Endothelial cell of umbilical vein (primary cell): Measurements from ENCODE around the gene MOBP. TPM values are rescaled to one million over a fixed set of nuclear protein-coding genes. Genes with fewer than 3 reads are reported as not detected.
A peak's percentile ranks its signal among the peaks of the same experiment; 100 is the strongest.

Experiments used
- BruUV-seq: library from RNA; stranded (reverse); fragments of 400-500 nt; replicated peaks from 2 replicates; lab custom pipeline; 2021; lab: Mats Ljungman, UMichigan
- CTCF ChIA-PET: fragments of 300-600, 350-600 bp; sonication (Branson Sonifier 250); formaldehyde crosslinking; loops from one replicate; lab custom pipeline; 2021; ENCODE audit warnings: antibody characterized with exemption, inconsistent platforms; lab: Charles Lee
- POLR2A ChIA-PET: fragments of 300-600, 350-600 bp; sonication (Branson Sonifier 250); formaldehyde crosslinking; loops from one replicate; lab custom pipeline; 2021; ENCODE audit warnings: antibody characterized with exemption, inconsistent platforms; lab: Charles Lee
- DNase-seq: peaks from one replicate; pipeline ENCODE4 v3.0.0-alpha.2; 2011; ENCODE audit warnings: low read depth, low spot score
- FAIRE-seq: peaks from 2 replicates; lab custom pipeline; 2011; peaks lifted over from hg19 to GRCh38; lab: Jason Lieb, UNC
- H2AFZ ChIP-seq: 2 replicates; pipeline ENCODE4 v1.6.0; 2012; ENCODE audit warnings: low read depth, low read length, control low read depth, inconsistent platforms
- H3K27ac ChIP-seq: 2 replicates; pipeline ENCODE4 v1.5.1; 2011; ENCODE audit warnings: low read depth, mild to moderate bottlenecking, control low read depth, low read length, moderate library complexity; ENCODE audit not compliant: insufficient read depth
- H3K27me3 ChIP-seq, 2 experiments: 2 replicates each; pipeline versions ENCODE4 v1.6.0 to v1.6.1; 2011; ENCODE audit warnings: low read length in 2 of 2, mixed read lengths in 1 of 2; ENCODE audit not compliant: control insufficient read depth in 2 of 2, insufficient read depth in 2 of 2
- H3K36me3 ChIP-seq, 2 experiments: 2 replicates in 1 of 2; 3 replicates in 1 of 2; pipeline ENCODE4 v1.5.1; 2011; ENCODE audit warnings: low read length in 2 of 2, mild to moderate bottlenecking in 1 of 2, moderate library complexity in 1 of 2; ENCODE audit not compliant: control insufficient read depth in 2 of 2, insufficient read depth in 2 of 2; ENCODE audit errors: extremely low read depth in 1 of 2
- H3K4me1 ChIP-seq: 3 replicates; pipeline ENCODE4 v1.5.1; 2011; ENCODE audit warnings: mild to moderate bottlenecking, low read length; ENCODE audit not compliant: control insufficient read depth, insufficient read depth; ENCODE audit errors: extremely low read depth
- H3K4me2 ChIP-seq: 2 replicates; pipeline ENCODE4 v1.6.1; 2011; ENCODE audit warnings: low read length, control low read depth, mixed read lengths; ENCODE audit not compliant: insufficient read depth
- H3K4me3 ChIP-seq, 3 experiments: fragments of 200-600 bp in 1 of 3; sonication (generic), shearing (Covaris generic) in 1 of 3; replicated peaks in 1 of 3; 2 replicates each; pipeline ENCODE4 v1.5.1; 2011 to 2016; ENCODE audit warnings: control low read depth in 3 of 3, low read length in 3 of 3, mild to moderate bottlenecking in 2 of 3, inconsistent platforms in 1 of 3, low read depth in 1 of 3, moderate library complexity in 1 of 3; ENCODE audit not compliant: insufficient read depth in 1 of 3
- H3K79me2 ChIP-seq: 2 replicates; pipeline ENCODE4 v1.6.0; 2012; ENCODE audit warnings: low read length, inconsistent platforms; ENCODE audit not compliant: control insufficient read depth, insufficient read depth
- H3K9ac ChIP-seq: replicated peaks from 2 replicates; pipeline ENCODE3; 2011; ENCODE audit warnings: low read length, control low read depth; ENCODE audit not compliant: insufficient read depth; ENCODE audit errors: extremely low read depth
- H3K9me1 ChIP-seq: replicated peaks from 3 replicates; pipeline ENCODE4 v1.6.0; 2011; ENCODE audit warnings: mild to moderate bottlenecking, low read length; ENCODE audit not compliant: control insufficient read depth, insufficient read depth; ENCODE audit errors: extremely low read depth
- H3K9me3 ChIP-seq: replicated peaks from 2 replicates; pipeline ENCODE4 v1.5.1; 2012; ENCODE audit warnings: low read length, inconsistent platforms; ENCODE audit not compliant: control insufficient read depth, insufficient read depth
- H4K20me1 ChIP-seq: replicated peaks from 2 replicates; pipeline ENCODE3; 2011; ENCODE audit warnings: mild to moderate bottlenecking, low read length; ENCODE audit not compliant: control insufficient read depth, insufficient read depth; ENCODE audit errors: extremely low read depth
- CTCF ChIP-seq, 2 donors: IDR thresholded peaks; 1 replicate in 1 of 2; 2 replicates in 1 of 2; pipeline ENCODE4 v1.5.1; 2011; ENCODE audit warnings: low read length in 2 of 2, mild to moderate bottlenecking in 2 of 2, moderate library complexity in 2 of 2, control low read depth in 1 of 2, inconsistent platforms in 1 of 2, low read depth in 1 of 2; ENCODE audit not compliant: insufficient read depth in 1 of 2; ENCODE audit errors: extremely low read depth in 1 of 2
- EZH2 ChIP-seq: IDR thresholded peaks from 2 replicates; pipeline ENCODE4 v1.6.1; 2012; ENCODE audit warnings: borderline replicate concordance, low read depth, mild to moderate bottlenecking, moderate library complexity, low read length, inconsistent platforms; ENCODE audit not compliant: severe bottlenecking
- FOS ChIP-seq: IDR thresholded peaks from 2 replicates; pipeline ENCODE4 v1.6.1; 2011; ENCODE audit warnings: mild to moderate bottlenecking, low read length, moderate library complexity, borderline replicate concordance; ENCODE audit not compliant: insufficient read depth
- GATA2 ChIP-seq: IDR thresholded peaks from 2 replicates; pipeline ENCODE4 v1.7.0; 2011; ENCODE audit warnings: low read depth, mild to moderate bottlenecking, moderate library complexity, mixed read lengths, low read length; ENCODE audit not compliant: insufficient read length, insufficient read depth
- JUN ChIP-seq: IDR thresholded peaks from 2 replicates; pipeline ENCODE4 v1.6.1; 2011; ENCODE audit warnings: borderline replicate concordance, low read depth; ENCODE audit not compliant: insufficient read length, insufficient read depth
- MAX ChIP-seq: IDR thresholded peaks from 2 replicates; pipeline ENCODE4 v1.6.1; 2011; ENCODE audit not compliant: insufficient read depth, insufficient read length
- MYC ChIP-seq: IDR thresholded peaks from one replicate; pipeline ENCODE4 v1.6.1; 2011; ENCODE audit warnings: mild to moderate bottlenecking, low read depth, low read length
- POLR2A ChIP-seq: IDR thresholded peaks from 2 replicates; pipeline ENCODE4 v1.6.1; 2012; ENCODE audit warnings: low read depth, mild to moderate bottlenecking, control low read depth, low read length
- POLR2AphosphoS5 ChIP-seq: IDR thresholded peaks from 2 replicates; pipeline ENCODE4 v1.6.1; 2012; ENCODE audit warnings: low read depth, mild to moderate bottlenecking, control low read depth, low read length, moderate library complexity; ENCODE audit not compliant: insufficient read depth
- dilution Hi-C: fragments of 300-500 bp; cut with MboI; formaldehyde crosslinking; loops from one replicate; pipeline ENCODE4 v1.15.0; 2019; ENCODE audit warnings: low sequenced_read_pairs; ENCODE audit not compliant: extremely low pct_ligation_motif_present
- intact Hi-C: fragments of 100-400 bp; cut with micrococcal nuclease; formaldehyde crosslinking; loops from one replicate; pipeline ENCODE4 v1.10.0; 2022
- polyA plus RNA-seq, 4 experiments: library from polyadenylated mRNA; depleted of rRNA in 3 of 4; stranded (reverse) in 3 of 4; unstranded in 1 of 4; fragments of >200 nt; gene quantifications; 2 replicates each; pipeline versions ENCODE4 v1.2.1 to v1.2.3, GENCODE V29; 2011 to 2012; ENCODE audit warnings: missing spikeins in 1 of 4
- total RNA-seq: library from RNA; stranded (reverse); gene quantifications from 2 replicates; pipeline ENCODE4 v1.2.3, GENCODE V29; 2021

The MOBP gene
- total and polyA plus RNA-seq, 2 donors (not counting 3 experiments of a cell fraction or from before 2014, with no cell fraction given), result 2.0 to 2.3 TPM

GRCh38 chr3:39491014-39491413 lies 23.5 kb downstream of the MOBP start:
- FAIRE-seq, result no peak
- H2AFZ ChIP-seq, result no peak overlapping the region
- no peak for TF ChIP-seq EZH2
- TF ChIP-seq JUN, result peak; percentile 8
- ChIA-PET CTCF (interaction anchor here (1.1 kb wide), 1 partner anchor 51 kb away, joined by 3 read pairs; no protein-coding TSS in a partner anchor), POLR2A (no interaction called here)
- H3K9me1 ChIP-seq, result no peaks in the 10 kb centered on the region
- H3K4me2 ChIP-seq, result no peak overlapping the region
- peaks cover 0 to 5% of the 10 kb centered on the region in 2 experiments for H3K27me3 ChIP-seq
- no peaks in the 10 kb centered on the region for H3K79me2 ChIP-seq
- DNase-seq, result no peak
- H3K4me1 ChIP-seq, result peaks cover 2% of the 10 kb centered on the region
- H3K4me3 ChIP-seq, result no peak overlapping the region
- no peaks in the 10 kb centered on the region for H3K36me3 ChIP-seq
- no TSS peak for BruUV-seq
- intact Hi-C loops, result no loop called here
- no peaks in the 10 kb centered on the region for H4K20me1 ChIP-seq
- no peaks in the 10 kb centered on the region for H3K9me3 ChIP-seq
- dilution Hi-C loops, result no loop called here
- no peak overlapping the region for H3K9ac ChIP-seq
- H3K27ac ChIP-seq, result no peak overlapping the region

- Histone ChIP-seq H2AFZ (no peak overlapping the region), H3K9ac (no peak overlapping the region), H3K9me1 (no peaks in the 10 kb centered on the region), H4K20me1 (no peaks in the 10 kb centered on the region), H3K27ac (no peak overlapping the region), H3K4me3 (no peak overlapping the region), H3K9me3 (no peaks in the 10 kb centered on the region), H3K4me1 (peaks cover 2% of the 10 kb centered on the region), H3K36me3 (no peaks in the 10 kb centered on the region), H3K4me2 (no peak overlapping the region), H3K79me2 (no peaks in the 10 kb centered on the region), H3K27me3 (peaks cover 0 to 5% of the 10 kb centered on the region in 2 experiments)
- ChIA-PET POLR2A (no interaction called here), CTCF (interaction anchor here (1.1 to 1.3 kb wide), 2 partner anchors 44 to 50 kb away, joined by 3 read pairs; no protein-coding TSS in a partner anchor)
- BruUV-seq, result no TSS peak
- no peak for TF ChIP-seq EZH2
- TF ChIP-seq MYC, result no peak
- TF ChIP-seq POLR2AphosphoS5, result no peak
- no peak for TF ChIP-seq CTCF (IDR thresholded peaks at IDR 0.05; ENCODE audit: extremely low read depth in 1 of 2, insufficient read depth in 1 of 2, low read depth in 1 of 2, low read length in 2 of 2)
- no peak for TF ChIP-seq POLR2A
- TF ChIP-seq FOS, result no peak
- no peak for TF ChIP-seq MAX
- TF ChIP-seq GATA2, result no peak
- TF ChIP-seq JUN, result no peak
- no peak for FAIRE-seq
- dilution Hi-C loops (no loop called here), intact Hi-C loops (no loop called here)
- DNase-seq, result no peak
These were observed 24.4 kb downstream of the MOBP start for GRCh38 chr3:39491733-39492350.
